Measurements from ENCODE around the gene ATP6V0D1. TPM values are rescaled to one million over a fixed set of nuclear protein-coding genes. Genes with fewer than 3 reads are reported as not detected.
"Not testable (repeated sequence)": the region's sequence is repeated elsewhere in the genome, so short reads cannot be mapped to it uniquely, and the experiment has no call there.

ATP6V0D1 gene
- total RNA-seq (2014; rRNA removed; shearing (Covaris generic)), result 99.0 and 101 TPM in 2 replicates

- DNase-seq (ENCODE audit: low spot score), result peak; percentile 95
These were observed at the start of gene ATP6V0D1 for GRCh38 chr16:67480833-67481560. Gene ATP6V0D1, minus strand, starts transcription at chr16:67481157. Its CDS starts 71 bp downstream, at chr16:67481086.

DNA sequence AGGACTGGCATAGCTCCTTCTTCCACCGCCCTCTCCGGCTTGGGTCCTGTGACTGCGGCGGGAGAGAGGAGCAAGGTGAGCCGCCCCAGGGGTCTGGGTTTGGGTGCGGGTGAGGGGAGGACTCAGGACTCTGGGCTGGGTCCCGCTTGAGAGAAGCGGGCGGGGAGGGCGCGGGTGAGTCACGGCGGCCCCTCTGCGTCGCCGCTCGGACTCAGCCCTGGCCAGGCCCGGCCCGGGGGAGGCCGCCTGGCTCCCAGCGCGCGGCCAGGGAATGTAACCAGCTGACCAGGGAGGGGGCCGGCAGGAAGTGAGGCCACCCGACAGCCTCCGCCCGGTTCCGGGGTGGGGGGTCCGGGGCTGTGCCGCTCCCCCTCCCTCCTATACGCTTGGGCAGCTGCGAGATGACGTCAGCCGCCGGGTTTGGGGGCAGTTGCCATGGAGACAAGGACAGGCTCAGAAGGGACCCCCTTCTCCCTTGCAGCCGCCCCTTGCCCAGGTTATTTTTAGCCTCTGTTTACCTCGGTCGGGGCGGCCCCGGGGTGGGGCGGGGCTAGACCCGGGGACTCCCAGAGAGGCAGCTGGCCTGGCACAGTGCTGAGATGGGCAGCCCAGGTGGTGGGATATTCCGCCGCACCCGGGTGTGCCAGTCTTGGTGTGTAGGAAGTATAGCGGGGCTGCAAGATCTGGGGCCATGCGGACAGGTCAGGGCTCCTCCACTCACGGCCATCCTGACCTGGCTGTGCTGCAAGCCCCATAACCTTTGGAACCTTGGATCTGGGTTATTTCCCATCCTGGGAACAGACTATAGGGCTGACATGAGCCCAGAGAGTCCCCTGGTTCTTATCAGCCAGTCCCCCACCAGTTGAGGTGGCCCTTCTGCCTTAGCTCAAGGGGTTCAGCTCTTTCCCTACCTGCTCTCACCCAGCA, 49.3 kb upstream of the ATP6V0D1 start:
- peak; percentile 33 for DNase-seq (ENCODE audit: low spot score)

DNA sequence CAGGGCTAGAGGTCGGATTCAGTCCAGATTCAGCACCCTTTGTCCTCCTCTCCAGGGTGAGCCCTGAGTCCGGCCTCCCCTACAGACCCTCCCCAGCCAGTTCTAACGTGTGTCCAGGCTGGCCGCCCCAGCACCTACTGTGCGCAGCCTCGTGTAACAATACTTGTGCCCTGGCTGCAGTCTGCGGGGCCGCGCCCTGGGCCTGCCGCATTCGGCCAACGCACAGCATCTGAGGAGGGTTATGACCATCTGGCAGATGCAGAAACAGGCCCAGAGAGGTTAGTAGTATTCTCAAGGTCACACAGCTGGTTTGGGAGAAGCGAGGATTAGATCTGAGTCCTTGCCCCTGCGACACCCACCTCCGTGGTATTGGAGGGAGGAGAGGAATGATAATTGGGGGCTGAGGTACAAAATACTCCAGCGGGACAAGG, 48.6 kb upstream of the ATP6V0D1 start:
- no peak for DNase-seq (ENCODE audit: low spot score)

DNA sequence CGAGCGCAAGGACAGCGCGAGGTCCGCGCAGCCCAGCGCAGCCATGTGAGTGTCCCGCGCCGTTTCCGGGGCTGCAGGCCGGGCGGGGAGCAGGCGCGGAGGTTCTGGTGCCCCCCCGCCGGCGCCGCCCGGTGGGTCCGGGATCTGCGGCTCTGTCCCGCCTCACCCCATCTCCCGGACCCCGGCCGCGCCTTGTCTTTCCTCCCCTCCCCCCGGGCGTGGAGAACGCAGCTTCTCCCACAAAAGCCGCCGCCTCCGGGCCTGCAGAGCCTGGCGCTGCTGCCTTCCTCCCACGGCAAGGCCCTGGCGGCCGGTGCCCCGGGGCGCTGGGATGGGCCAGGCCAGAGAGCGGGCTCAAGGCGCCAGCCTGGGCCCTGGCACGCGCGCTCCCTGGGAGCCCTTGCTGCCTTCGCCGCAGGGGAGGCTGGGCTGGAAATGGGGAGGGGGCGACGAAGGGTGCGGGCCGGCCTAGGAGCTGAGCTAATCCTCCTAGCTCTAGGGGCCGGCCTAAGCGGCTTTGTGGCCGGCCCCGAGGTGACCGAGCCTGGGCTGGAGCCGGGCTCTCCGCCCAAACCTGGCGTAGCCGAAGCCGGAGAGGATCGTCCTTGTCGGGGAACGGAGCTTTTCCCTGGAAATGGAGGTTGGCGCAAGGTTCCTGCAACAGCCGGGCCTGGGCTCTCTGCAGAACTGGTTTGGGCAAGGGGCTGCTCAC, 48.1 kb upstream of the ATP6V0D1 start:
- no peak for DNase-seq (ENCODE audit: low spot score)

DNA sequence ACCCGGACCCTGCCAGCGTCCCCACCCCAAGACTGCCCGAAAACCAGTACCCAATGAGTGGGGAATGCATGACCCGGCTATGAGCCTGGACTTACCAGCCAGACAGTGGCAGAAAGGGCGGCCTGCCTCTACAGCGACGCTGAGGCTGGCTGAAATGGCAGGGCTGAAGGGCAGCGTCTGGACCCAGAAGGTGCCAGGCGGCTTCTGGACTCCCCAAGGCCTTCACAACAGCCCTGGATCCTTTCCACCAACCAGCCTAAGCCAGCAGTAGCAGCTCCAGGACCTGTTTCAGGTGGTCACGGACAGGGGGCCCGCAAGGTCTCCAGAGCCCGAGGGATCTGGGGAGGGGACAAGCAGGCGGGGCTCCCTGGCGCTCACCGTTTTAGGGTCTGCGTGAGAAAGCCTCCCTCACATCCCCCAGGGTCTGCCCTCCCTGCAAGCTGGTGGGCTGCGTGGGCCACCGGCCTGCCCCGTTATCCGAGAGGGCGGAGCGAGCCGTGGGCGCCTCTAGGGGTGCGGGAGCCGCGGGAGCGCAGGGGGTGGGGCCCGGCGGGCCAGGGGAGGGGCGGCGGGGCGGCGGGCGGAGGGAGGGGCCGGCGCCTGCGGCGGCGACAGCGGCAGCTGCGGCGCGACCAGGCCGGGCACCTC, 47.4 kb upstream of the ATP6V0D1 start, which contains the start of gene RIPOR1:
Gene RIPOR1 (plus strand): TSS at position 608 of the 648 bp plus-strand sequence. CDS start 9,618 bp downstream, outside the sequence.
- DNase-seq (ENCODE audit: low spot score), result no peak

DNA sequence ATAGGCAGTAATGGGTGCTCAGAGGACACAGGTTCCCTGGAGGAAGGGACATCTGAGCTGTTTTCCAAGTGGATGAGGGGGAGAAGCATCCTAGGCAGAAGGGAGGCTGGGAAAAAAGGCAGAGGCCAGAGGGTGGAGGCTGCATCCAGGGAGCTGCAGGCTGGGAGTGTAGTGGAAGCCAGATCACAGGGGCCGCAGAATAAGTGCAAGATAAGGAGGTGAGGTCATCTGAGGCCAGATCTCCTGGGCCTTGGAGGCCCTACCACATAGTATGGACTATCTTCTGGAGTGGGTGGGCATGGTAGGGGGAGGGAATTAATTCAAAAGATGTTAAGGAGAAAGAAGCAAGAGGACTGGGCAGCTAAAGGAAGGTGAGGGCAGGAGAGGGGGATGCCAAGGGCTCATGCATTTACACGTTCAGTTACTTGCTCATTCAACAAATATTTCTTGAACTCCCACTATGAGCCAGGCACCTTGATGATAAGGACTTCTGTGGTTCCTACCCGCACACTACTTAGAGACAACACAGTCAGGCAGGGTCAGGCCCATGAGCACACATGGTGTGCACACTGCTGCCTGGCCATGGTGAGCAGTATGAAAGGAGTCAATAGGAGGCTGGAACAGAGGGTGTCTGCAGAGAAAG, 45.3 kb upstream of the ATP6V0D1 start:
- no peak for DNase-seq (ENCODE audit: low spot score)

GRCh38 chr16:67525176-67525860, 44.4 kb upstream of the ATP6V0D1 start:
- no peak for DNase-seq (ENCODE audit: low spot score)

GRCh38 chr16:67521095-67521804, 40.3 kb upstream of the ATP6V0D1 start:
- peak; percentile 92 for DNase-seq (ENCODE audit: low spot score)

DNA sequence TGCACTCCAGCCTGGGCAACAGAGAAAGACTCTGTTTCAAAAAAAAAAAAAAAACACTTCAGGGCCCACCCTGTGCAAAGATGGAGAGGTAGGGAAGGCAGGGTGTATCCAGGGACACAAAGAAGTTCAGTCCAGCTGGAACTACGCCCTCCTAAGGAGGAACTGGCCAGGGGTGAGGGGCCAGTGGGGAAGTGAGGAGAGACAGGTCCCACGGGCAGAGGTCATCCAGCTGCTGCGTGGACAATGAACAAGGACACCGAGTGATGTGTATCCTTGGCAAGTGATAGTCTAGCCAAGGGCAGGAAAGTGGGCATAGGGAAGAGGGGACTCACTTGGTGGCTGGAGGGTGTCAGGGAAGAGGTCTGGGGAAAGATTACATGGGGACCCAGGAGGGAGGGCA, 38.3 kb upstream of the ATP6V0D1 start:
- DNase-seq (ENCODE audit: low spot score), result no peak

GRCh38 chr16:67518676-67519075, 37.7 kb upstream of the ATP6V0D1 start:
- no peak for DNase-seq (ENCODE audit: low spot score)

DNA sequence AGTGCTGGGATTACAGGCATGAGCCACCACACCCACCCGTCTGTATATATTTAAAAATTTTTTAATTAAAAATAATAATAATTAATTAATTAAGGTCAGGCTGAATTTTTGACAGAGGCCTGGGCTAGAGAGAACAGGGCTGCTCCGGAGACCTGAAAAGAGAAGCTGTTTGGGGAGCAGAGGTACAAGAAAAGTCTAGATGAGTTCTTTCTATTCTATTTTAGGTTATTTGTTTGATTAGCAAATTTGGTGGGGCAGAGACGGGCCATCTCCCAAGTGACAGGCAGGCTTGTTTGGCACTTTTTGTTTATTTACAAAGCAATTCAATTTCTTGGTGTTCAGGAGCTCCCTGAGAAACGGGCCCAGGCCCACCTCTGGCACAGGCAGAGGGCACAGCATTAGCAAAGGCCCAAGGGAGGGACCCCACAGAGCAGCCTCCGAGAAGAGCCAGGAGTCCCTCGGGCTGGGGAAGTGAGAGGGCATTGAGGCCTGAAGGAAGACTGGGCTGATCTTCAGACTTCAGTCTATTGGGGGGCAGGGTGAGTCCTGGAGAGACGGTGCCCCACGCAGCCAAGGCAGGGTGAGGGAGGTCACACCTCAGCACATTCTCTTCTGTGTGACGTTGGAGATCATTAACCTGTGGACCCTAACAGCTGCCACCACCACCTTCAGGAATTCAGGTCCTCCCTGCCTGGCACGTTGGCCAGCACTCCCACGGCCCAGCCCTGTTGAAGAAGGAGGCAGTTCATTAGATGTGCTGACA, 36.9 kb upstream of the ATP6V0D1 start:
- no peak for DNase-seq (ENCODE audit: low spot score)

- no peak for DNase-seq (ENCODE audit: low spot score)
These were observed 36.1 kb upstream of the ATP6V0D1 start for GRCh38 chr16:67517155-67517445.

GRCh38 chr16:67516296-67517154, 35.6 kb upstream of the ATP6V0D1 start:
- no peak for DNase-seq (ENCODE audit: low spot score)

- DNase-seq (ENCODE audit: low spot score), result peak; percentile 82
These were observed 33.4 kb upstream of the ATP6V0D1 start for GRCh38 chr16:67514382-67514828.

GRCh38 chr16:67513892-67514291, 32.9 kb upstream of the ATP6V0D1 start:
- DNase-seq (ENCODE audit: low spot score), result not testable (repeated sequence)

DNA sequence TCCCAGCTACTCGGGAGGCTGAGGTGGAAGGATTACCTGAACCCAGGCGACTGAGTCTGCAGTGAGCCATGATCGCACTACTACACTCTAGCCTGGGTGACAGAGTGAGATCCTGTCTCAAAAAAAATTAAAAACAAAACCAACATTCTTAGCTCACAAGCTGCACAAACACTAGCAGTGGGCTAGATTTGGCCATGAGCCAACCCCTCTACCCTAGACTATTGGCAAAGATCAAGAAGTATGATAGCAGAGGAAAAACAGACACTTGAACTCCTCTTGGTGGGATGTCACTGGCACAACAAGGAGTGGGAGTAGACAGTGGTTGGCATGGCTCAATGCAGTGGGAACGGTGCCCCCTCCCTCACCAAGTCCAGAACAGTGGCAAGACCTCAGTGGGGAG, 28.1 kb upstream of the ATP6V0D1 start:
- no peak for DNase-seq (ENCODE audit: low spot score)

DNA sequence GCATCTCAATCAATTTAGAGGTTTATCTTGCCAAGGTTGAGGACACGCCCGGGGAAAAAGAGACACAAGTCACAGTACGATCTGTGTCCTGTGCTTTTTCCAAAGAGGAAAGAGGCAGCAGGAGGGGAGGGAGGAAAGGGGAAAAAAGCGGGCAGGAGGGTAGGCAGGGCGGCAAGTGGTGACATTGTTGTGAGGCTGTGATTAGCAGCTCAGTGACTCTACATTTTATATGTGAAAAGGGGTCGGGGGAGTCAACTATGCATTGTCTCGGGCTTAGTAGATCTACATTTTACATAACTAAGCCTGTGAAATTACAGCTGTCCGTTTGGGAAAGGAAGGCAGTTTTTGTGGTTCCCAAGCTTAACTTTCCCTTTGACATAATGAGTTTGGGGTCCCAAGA, 25.5 kb upstream of the ATP6V0D1 start:
- DNase-seq (ENCODE audit: low spot score), result no peak

Measured in H4 (cell line).